Smooth muscle cell (in vitro differentiated cells): ENCODE data around the gene SNORC. TPM values are rescaled to one million over a fixed set of nuclear protein-coding genes. Genes with fewer than 3 reads are reported as not detected.
A peak's percentile ranks its signal among the peaks of the same experiment; 100 is the strongest.

Experiments used
- DNase-seq: peaks from one replicate; lab custom pipeline; 2025; ENCODE audit not compliant: unreplicated experiment; lab: John Stamatoyannopoulos, UW
- H2AFZ ChIP-seq: fragments of 200-600 bp; sonication (generic); 2 replicates; pipeline ENCODE4 v1.6.0; 2016; ENCODE audit warnings: antibody characterized with exemption, low read depth, mild to moderate bottlenecking
- H3F3A ChIP-seq: fragments of 200-600 bp; sonication (generic); 2 replicates; pipeline ENCODE4 v1.6.0; 2017; ENCODE audit warnings: antibody characterized with exemption, low read depth
- H3K27ac ChIP-seq: fragments of 200-600 bp; sonication (generic); 2 replicates; pipeline ENCODE4 v1.5.1; 2016; ENCODE audit warnings: low read depth, mild to moderate bottlenecking
- H3K27me3 ChIP-seq: fragments of 200-600 bp; sonication (generic); 2 replicates; pipeline ENCODE4 v1.6.1; 2016; ENCODE audit warnings: low read depth, mild to moderate bottlenecking
- H3K36me3 ChIP-seq: fragments of 200-600 bp; sonication (generic); 2 replicates; pipeline ENCODE4 v1.5.1; 2016; ENCODE audit warnings: low read depth
- H3K4me1 ChIP-seq: fragments of 200-600 bp; sonication (generic); 2 replicates; pipeline ENCODE4 v1.5.1; 2016; ENCODE audit warnings: low read depth
- H3K4me2 ChIP-seq: fragments of 200-600 bp; sonication (generic); 2 replicates; pipeline ENCODE4 v1.6.0; 2016; ENCODE audit warnings: mild to moderate bottlenecking
- H3K4me3 ChIP-seq: fragments of 200-600 bp; sonication (generic); 2 replicates; pipeline ENCODE4 v1.5.1; 2016; ENCODE audit warnings: mild to moderate bottlenecking
- H3K79me2 ChIP-seq: fragments of 200-600 bp; sonication (generic); 2 replicates; pipeline ENCODE4 v1.6.0; 2016; ENCODE audit warnings: low read depth, mild to moderate bottlenecking
- H3K9ac ChIP-seq: fragments of 200-600 bp; sonication (generic); 2 replicates; pipeline ENCODE4 v1.6.0; 2016; ENCODE audit warnings: low read depth
- H3K9me3 ChIP-seq: fragments of 200-600 bp; sonication (generic); replicated peaks from 2 replicates; pipeline ENCODE4 v1.5.1; 2016; ENCODE audit warnings: low read depth
- H4K20me1 ChIP-seq: fragments of 200-600 bp; sonication (generic); 2 replicates; pipeline ENCODE4 v1.6.0; 2016; ENCODE audit warnings: low read depth
- CTCF ChIP-seq: fragments of 200-600 bp; sonication (generic); IDR thresholded peaks from 2 replicates; pipeline ENCODE4 v1.5.1; 2017; ENCODE audit warnings: borderline replicate concordance, mild to moderate bottlenecking, antibody characterized with exemption; ENCODE audit not compliant: insufficient read depth, poor library complexity, severe bottlenecking
- WGBS: methylation state at CpG from one replicate; pipeline ENCODE4 v1.1.7; 2016; ENCODE audit warnings: low lambda C conversion rate; 5-methylcytosine and 5-hydroxymethylcytosine counted together
- polyA plus RNA-seq: library from polyadenylated mRNA; unstranded; fragments of >200 nt; fragmentation: Nextera tagmentation; extraction: Ambion mirVana; gene quantifications from 2 replicates; pipeline ENCODE4 v1.2.1, GENCODE V29; 2016
- total RNA-seq: library from RNA; depleted of rRNA; stranded (reverse); fragments of >200 nt; gene quantifications from 2 replicates; pipeline ENCODE4 v1.2.3, GENCODE V29; 2014

SNORC gene
- total and polyA plus RNA-seq, 2 experiments from 2014 or later, result 0.18 to 0.78 TPM

- no peaks in the 10 kb centered on the region for H3K79me2 ChIP-seq
- 68% methylated on average over 4 of the region's 4 CpGs for WGBS
- no peak overlapping the region for H3K4me3 ChIP-seq
- peaks cover 5% of the 10 kb centered on the region for H3F3A ChIP-seq
- no peak overlapping the region for H3K9ac ChIP-seq
- H2AFZ ChIP-seq, result no peak overlapping the region
- H3K9me3 ChIP-seq, result no peaks in the 10 kb centered on the region
- H3K36me3 ChIP-seq, result peaks cover 5% of the 10 kb centered on the region
- peaks cover 8% of the 10 kb centered on the region for H4K20me1 ChIP-seq
- no peaks in the 10 kb centered on the region for H3K27me3 ChIP-seq
- H3K27ac ChIP-seq, result peak overlapping the region; percentile 36
- H3K4me2 ChIP-seq, result no peak overlapping the region
- DNase-seq, result no peak
- H3K4me1 ChIP-seq, result peaks cover 4% of the 10 kb centered on the region
- TF ChIP-seq CTCF, result no peak
These were observed 12.9 kb upstream of the SNORC start for GRCh38 chr2:232857158-232857563.

DNA sequence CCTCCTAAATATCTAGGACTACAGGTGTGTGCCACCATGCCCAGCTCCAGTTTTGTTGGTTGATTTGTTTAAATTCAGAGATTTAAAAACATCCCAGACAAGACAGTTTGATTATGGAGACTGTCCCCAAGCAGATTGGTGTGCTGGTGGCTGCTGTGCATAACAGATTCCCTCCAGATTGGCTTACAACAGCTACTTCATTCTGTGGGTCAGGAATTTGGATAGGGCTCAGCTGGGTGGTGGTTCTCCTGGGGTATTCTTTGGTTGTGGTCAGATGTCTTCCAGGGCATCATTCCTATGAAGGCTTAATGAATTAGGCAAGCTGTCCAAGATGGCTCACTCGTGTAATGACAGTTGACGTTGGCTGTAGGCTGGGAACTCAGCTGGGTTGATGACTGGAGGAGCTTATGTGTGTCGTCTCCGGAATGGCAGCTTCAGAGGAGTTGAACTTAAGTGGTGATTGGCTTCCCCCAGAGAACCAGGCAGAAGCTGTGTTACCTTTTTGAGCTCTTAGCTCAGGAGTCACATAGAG lies 10.6 kb upstream of the SNORC start:
- Histone ChIP-seq H3K79me2 (no peaks in the 10 kb centered on the region), H3K36me3 (peaks cover 5% of the 10 kb centered on the region), H3K27ac (no peak overlapping the region), H3K9me3 (no peaks in the 10 kb centered on the region), H3K27me3 (no peaks in the 10 kb centered on the region), H2AFZ (no peak overlapping the region), H3K4me1 (no peaks in the 10 kb centered on the region), H3K4me3 (no peak overlapping the region), H3K9ac (no peak overlapping the region), H4K20me1 (no peaks in the 10 kb centered on the region), H3K4me2 (no peak overlapping the region), H3F3A (no peaks in the 10 kb centered on the region)
- no peak for TF ChIP-seq CTCF
- no peak for DNase-seq
- WGBS, result 95% methylated on average over 4 of the region's 4 CpGs

GRCh38 chr2:232860593-232861241 lies 9.3 kb upstream of the SNORC start:
- Histone ChIP-seq H3K27me3 (no peaks in the 10 kb centered on the region), H3K79me2 (no peaks in the 10 kb centered on the region), H3F3A (no peaks in the 10 kb centered on the region), H3K4me1 (no peaks in the 10 kb centered on the region), H3K4me2 (no peak overlapping the region), H3K36me3 (peaks cover 5% of the 10 kb centered on the region), H3K27ac (no peak overlapping the region), H4K20me1 (no peaks in the 10 kb centered on the region), H3K4me3 (no peak overlapping the region), H2AFZ (no peak overlapping the region), H3K9ac (no peak overlapping the region), H3K9me3 (no peaks in the 10 kb centered on the region)
- DNase-seq, result no peak
- TF ChIP-seq CTCF, result no peak
- 97% methylated on average over 9 of the region's 9 CpGs for WGBS

DNA sequence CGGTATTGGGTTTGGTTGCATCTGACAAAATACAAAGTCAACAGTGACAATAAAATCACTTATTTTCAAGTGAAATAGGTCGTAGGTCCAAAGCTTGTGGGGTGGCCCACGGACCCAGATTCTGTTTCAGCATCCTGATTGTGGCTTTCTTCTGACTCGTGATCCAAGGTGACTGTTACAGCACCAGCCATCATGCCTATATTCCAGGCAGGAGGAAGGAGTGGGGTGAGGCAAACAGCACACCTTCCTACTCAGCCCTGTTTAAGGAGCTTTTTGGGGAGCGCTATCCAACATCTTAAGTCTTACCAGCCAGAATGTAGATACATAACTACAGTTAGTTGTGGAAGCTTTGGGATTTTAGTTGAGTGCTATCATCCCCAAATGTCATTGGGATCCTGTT lies 8.7 kb upstream of the SNORC start:
- no peaks in the 10 kb centered on the region for H3K27me3 ChIP-seq
- no peak overlapping the region for H3K9ac ChIP-seq
- H3K4me2 ChIP-seq, result no peak overlapping the region
- DNase-seq, result no peak
- H3F3A ChIP-seq, result no peaks in the 10 kb centered on the region
- TF ChIP-seq CTCF, result no peak
- no peak overlapping the region for H3K27ac ChIP-seq
- H2AFZ ChIP-seq, result no peak overlapping the region
- no peak overlapping the region for H3K4me3 ChIP-seq
- H3K36me3 ChIP-seq, result peaks cover 5% of the 10 kb centered on the region
- WGBS, result 98% methylated on average over 5 of the region's 5 CpGs
- H3K9me3 ChIP-seq, result no peaks in the 10 kb centered on the region
- H3K4me1 ChIP-seq, result no peaks in the 10 kb centered on the region
- no peaks in the 10 kb centered on the region for H3K79me2 ChIP-seq
- no peaks in the 10 kb centered on the region for H4K20me1 ChIP-seq
